ENCODE measurements around the gene UPB1.

The UPB1 gene

DNA sequence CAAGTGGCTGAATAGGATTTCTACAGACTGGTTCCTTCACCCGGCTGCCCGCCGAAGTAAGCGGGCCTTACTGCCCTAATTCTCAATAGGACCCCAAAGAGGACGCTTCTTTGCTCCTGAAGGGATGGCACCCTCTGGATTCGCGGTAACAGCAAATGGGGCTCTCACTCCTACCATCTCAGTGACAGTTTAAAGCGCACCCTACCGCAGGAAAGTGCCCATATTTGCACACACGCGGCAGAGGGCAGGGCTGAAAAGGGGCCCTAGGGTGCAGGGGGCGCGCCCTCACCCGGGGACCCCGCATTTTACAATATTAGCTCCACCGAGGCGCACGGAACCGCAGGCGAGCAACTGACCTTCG lies 985 bp upstream of the UPB1 start:
- ATAC-seq, result no peak
- Mint-ChIP-seq H3K9me3 (no peaks in the 10 kb centered on the region), H3K4me3 (no peak overlapping the region), H3K27ac (no peak overlapping the region), H3K27me3 (peaks cover 21% of the 10 kb centered on the region), H3K4me1 (no peaks in the 10 kb centered on the region), H3K36me3 (no peaks in the 10 kb centered on the region)

DNA sequence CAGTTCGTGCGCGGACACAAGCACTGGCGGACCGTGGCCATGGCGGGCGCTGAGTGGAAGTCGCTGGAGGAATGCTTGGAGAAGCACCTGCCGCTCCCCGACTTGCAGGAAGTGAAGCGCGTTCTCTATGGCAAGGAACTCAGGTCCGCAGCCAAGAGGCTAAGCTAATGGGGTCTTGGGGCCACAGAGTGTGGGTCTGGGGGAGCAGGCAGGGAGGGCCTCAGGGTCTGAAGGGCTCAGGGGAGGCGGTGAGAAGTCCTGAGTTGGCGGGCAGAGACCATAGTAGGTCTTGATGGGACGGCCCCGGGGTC lies 188 bp downstream of the UPB1 start:
- no peak overlapping the region for H3K27ac Mint-ChIP-seq
- H3K27me3 Mint-ChIP-seq, result peaks cover 21% of the 10 kb centered on the region
- no peak for ATAC-seq
- no peaks in the 10 kb centered on the region for H3K36me3 Mint-ChIP-seq
- no peak overlapping the region for H3K4me3 Mint-ChIP-seq
- H3K9me3 Mint-ChIP-seq, result no peaks in the 10 kb centered on the region
- no peaks in the 10 kb centered on the region for H3K4me1 Mint-ChIP-seq

DNA sequence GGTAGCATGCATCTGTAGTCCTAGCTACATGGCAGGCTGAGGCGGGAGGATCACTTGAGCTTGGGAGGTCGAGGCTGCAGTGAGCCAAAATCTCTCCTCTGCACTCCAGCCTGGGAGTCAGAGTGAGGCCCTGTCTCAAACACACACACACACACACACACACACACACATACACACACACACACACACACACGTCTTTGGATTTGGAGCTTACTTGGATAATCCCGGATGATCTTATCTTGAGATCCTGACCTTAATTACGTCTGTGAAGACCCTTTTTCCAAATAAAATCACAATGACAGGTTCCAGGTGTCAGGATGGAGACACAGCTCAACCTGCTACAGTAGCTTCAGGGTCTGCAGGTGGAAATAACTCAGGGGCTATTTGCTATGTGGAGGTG lies 1.1 kb downstream of the UPB1 start:
- no peaks in the 10 kb centered on the region for H3K4me1 Mint-ChIP-seq
- peaks cover 21% of the 10 kb centered on the region for H3K27me3 Mint-ChIP-seq
- no peak for ATAC-seq
- no peak overlapping the region for H3K27ac Mint-ChIP-seq
- no peak overlapping the region for H3K4me3 Mint-ChIP-seq
- no peaks in the 10 kb centered on the region for H3K9me3 Mint-ChIP-seq
- H3K36me3 Mint-ChIP-seq, result no peaks in the 10 kb centered on the region

DNA sequence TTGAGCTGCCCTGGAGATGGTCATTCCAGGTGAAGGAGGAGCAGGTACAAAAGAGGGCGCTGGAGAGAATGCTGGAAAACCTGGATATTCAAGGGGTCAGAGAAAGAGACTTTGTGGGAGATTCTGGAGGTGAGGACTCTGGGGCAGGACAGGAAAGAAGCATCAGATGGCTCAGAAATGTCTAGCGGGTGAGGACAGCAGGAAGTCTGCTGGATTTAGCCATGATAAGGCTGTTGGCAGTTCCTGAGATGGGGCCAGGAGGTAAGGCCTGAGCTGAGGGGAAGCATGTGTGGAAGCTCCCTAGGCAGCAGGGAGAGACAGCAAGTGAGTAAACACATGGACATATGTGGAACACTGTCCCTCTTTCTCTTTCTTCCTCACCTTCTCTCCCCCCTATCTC lies 1.5 kb downstream of the UPB1 start:
- Mint-ChIP-seq H3K9me3 (no peaks in the 10 kb centered on the region), H3K27ac (no peak overlapping the region), H3K36me3 (no peaks in the 10 kb centered on the region)

DNA sequence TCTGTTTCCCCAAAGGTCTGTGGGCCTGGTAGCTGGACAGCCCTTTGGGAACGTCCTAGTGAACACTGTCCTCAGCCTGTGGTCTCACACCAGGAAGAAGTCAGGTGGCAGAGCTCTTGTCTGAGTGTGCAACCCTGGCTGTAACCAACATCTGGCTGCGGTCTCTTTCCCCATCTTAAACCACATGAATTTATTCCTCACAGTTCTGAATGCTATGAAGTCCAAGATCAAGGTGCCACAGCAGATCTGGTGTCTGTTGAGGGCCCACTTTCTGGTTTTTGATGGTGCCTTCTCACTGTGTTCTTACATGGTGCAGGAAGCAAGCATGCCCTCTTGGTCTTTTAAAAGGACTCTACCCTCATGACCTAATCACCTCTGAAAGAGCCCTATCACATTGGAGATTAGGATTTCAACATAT lies 2.7 kb downstream of the UPB1 start:
- Mint-ChIP-seq H3K27ac (no peak overlapping the region), H3K27me3 (peaks cover 10% of the 10 kb centered on the region), H3K9me3 (no peaks in the 10 kb centered on the region), H3K36me3 (no peaks in the 10 kb centered on the region), H3K4me3 (no peak overlapping the region), H3K4me1 (peaks cover 8% of the 10 kb centered on the region)
- ATAC-seq, result no peak

More for the DNA sequence above, 1.5 kb downstream of the UPB1 start:
- H3K4me1 Mint-ChIP-seq, result no peaks in the 10 kb centered on the region
- no peak for ATAC-seq
- H3K4me3 Mint-ChIP-seq, result no peak overlapping the region
- peaks cover 21% of the 10 kb centered on the region for H3K27me3 Mint-ChIP-seq

DNA sequence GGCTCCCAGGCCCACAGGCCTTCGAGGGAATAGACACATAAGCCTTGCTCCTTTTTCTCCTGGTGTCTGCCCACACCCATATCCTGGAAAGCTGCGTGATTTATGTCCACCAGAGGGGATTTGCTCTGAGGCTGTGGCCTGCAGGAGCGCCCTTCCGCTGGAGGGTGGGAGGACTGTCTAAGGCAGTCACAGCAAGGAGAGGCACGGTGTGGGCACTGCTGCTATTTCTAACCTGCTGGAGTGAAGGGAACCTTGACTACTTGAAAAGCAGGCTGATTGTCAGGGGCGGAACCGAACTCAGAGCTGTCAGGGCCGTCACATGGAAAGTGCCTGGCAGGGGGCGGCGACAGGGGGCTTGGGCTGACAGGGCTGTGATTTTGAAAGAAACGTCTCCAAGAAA lies 3.7 kb downstream of the UPB1 start:
- Mint-ChIP-seq H3K27ac (no peak overlapping the region), H3K4me3 (no peak overlapping the region), H3K36me3 (no peaks in the 10 kb centered on the region), H3K4me1 (peaks cover 18% of the 10 kb centered on the region), H3K9me3 (no peaks in the 10 kb centered on the region), H3K27me3 (peaks cover 10% of the 10 kb centered on the region)
- ATAC-seq, result no peak

DNA sequence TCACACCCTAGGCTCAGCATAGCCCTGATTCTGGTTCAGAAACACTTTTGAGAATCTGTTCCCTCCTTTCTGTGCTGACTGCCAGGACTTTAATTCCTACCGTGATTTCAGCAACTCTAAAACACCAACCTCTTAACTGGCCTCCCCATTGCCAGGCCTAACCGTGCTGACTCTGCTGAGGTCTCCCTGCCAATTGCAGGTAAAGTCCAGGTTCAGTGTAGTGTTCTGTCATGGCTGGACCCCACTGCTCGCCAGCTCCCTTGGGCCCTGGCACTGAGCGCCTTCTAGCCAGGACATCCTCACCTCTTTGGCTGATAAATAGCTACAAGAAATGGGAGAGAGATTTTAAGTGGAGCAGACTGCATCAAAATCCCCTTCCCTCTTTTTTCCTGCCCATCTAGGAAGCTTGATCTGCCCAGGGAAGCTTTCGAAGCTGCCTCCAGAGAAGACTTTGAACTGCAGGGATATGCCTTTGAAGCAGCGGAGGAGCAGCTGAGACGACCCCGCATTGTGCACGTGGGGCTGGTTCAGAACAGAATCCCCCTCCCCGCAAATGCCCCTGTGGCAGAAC lies 4.7 kb downstream of the UPB1 start:
- ATAC-seq, result no peak
- H3K4me3 Mint-ChIP-seq, result no peak overlapping the region
- peaks cover 8% of the 10 kb centered on the region for H3K27me3 Mint-ChIP-seq
- H3K9me3 Mint-ChIP-seq, result no peaks in the 10 kb centered on the region
- peak overlapping the region; percentile 5 for H3K27ac Mint-ChIP-seq
- no peaks in the 10 kb centered on the region for H3K36me3 Mint-ChIP-seq
- H3K4me1 Mint-ChIP-seq, result peaks cover 19% of the 10 kb centered on the region

DNA sequence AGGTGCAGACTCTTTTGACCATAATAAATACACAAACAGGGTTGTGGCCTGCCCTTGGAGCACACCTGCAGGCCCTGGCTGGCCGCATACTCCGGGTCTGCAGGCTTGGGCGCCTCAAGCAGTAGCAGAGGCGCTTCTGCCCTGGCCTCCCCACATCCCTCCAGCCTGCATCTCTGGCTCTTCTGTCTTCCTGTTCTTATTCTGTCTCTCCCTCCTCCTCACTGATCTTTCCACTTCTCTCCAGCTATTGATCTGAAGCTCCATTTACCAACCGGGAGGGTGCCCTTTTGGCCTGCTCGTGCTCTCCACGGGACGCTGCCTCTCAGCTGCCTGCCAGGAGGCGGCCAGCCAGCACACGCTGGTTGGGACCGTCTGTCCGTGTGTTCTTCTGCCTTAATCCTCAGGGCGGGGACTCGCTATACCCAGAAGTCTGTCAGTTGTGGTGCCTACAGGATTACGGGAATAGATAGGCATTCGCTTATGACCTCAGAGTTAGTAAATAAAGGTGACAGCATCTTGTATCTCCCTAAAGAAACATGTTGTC lies 5.2 kb downstream of the UPB1 start:
- H3K4me1 Mint-ChIP-seq, result peaks cover 19% of the 10 kb centered on the region
- no peak for ATAC-seq
- peaks cover 2% of the 10 kb centered on the region for H3K27me3 Mint-ChIP-seq
- H3K9me3 Mint-ChIP-seq, result no peaks in the 10 kb centered on the region
- no peak overlapping the region for H3K4me3 Mint-ChIP-seq
- H3K36me3 Mint-ChIP-seq, result no peaks in the 10 kb centered on the region
- peak overlapping the region; percentile 5 for H3K27ac Mint-ChIP-seq

DNA sequence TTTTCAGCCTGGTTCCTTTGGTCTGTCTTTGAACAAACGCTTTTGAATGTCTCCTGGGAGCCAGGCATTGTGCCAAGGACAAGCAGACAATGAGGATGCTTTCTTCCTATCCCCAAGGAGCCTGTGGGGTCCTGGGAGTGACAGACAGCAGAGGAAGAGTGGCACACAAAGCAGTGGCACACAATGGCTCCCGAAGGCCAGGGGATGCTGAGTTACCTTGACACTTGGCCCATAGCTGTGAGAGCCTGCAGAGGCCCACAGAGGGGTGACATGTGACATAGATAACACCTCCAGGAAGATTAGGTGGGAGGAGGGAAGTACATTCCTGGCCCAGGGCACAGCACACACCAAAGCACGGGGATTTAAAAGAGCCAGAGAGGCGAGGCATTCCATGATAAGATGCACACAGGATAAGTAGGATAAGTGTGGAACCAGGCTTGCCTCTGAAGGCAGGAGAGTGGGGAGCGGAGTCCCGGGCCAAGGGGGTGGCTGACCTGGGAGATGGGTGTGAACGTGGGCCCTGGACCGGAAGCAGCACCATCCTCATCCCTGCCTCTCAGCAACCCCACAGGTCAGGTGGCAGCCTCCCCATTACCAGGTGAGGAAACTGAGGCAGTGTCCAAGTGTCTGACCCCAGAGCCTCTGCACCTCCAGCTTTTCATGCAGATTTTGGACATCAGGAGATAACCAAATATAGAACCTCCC lies 6.3 kb downstream of the UPB1 start:
- peaks cover 23% of the 10 kb centered on the region for H3K4me1 Mint-ChIP-seq
- no peak overlapping the region for H3K27ac Mint-ChIP-seq
- no peak overlapping the region for H3K4me3 Mint-ChIP-seq
- no peaks in the 10 kb centered on the region for H3K9me3 Mint-ChIP-seq
- H3K27me3 Mint-ChIP-seq, result no peaks in the 10 kb centered on the region
- no peaks in the 10 kb centered on the region for H3K36me3 Mint-ChIP-seq
- no peak for ATAC-seq

DNA sequence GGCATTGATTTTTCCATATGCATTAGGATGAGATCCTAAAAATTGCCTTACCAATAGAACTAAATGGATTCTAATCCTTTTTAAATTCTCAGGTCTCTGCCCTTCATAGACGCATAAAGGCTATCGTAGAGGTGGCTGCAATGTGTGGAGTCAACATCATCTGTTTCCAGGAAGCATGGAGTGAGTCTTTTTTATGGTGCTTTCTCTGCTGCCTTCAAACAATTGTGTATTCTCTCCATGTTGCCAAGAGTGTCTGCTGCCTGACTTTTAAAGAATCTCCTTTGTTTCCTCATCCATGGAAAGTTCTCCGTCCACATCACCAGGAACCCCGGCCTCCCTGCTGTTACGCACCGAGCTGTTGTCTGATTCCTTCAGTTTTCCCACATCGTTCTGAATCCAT lies 6.9 kb downstream of the UPB1 start:
- Mint-ChIP-seq H3K27ac (peak overlapping the region; percentile 1), H3K4me1 (peaks cover 28% of the 10 kb centered on the region), H3K9me3 (no peaks in the 10 kb centered on the region), H3K36me3 (no peaks in the 10 kb centered on the region), H3K27me3 (no peaks in the 10 kb centered on the region), H3K4me3 (no peak overlapping the region)
- no peak for ATAC-seq

DNA sequence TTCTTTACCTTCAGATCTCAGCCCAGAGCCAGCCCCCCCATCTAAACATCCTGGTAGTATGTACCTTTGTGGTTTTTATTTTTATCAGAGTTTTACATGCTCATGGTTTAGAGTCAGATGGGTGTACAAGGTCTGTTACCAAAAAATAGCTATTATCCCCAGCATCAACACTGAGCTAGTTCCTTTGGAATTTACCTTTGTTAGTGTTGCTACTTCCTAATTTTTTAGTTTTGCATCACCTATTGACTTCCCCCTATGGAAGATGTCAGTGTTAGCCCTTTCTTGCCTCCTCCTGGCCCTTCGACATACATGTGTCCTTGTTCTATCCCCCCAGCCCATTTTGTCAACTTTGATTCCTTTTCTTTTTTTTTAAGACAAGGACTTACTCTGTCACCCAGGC lies 7.4 kb downstream of the UPB1 start:
- no peaks in the 10 kb centered on the region for H3K27me3 Mint-ChIP-seq

DNA sequence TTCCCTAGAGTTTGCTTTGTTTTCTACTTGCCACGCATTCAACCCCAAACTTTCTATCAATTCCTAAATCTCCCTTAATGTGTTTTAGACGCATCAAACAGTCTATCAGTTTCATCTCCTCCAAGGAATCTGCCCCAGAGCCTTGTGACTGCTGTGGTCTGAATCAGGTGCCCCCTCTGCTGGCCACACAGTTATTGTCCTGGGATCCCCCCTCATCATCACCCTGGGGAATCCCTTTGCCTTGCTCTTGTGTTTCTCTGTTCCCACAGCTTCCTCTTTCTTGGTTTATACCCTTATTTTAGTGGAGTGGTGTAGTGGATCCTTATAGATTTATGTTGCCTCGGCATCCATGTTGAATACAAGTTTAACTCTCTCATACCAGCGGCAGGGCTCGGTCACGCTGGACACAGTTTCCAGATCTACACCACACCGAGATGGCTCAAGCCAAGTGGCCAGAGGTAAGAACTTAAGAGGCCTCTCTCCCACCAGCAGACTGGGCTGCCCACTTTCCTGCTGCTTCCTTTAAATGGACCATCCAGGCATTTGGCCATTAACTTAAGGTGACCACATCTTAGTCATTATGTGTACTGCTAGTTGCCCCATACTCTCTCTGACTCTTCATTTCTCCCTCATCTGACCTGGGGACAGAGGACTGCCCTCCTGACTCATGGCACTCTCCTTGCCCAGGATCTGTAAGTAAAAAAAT lies 8.2 kb downstream of the UPB1 start:
- H3K4me3 Mint-ChIP-seq, result peak overlapping the region; percentile 6
- H3K9me3 Mint-ChIP-seq, result no peaks in the 10 kb centered on the region
- no peaks in the 10 kb centered on the region for H3K27me3 Mint-ChIP-seq
- ATAC-seq, result peak; percentile 91
- H3K36me3 Mint-ChIP-seq, result no peaks in the 10 kb centered on the region
- peaks cover 41% of the 10 kb centered on the region for H3K4me1 Mint-ChIP-seq
- peak overlapping the region; percentile 1 for H3K27ac Mint-ChIP-seq

More for the DNA sequence above, 7.4 kb downstream of the UPB1 start:
- no peak overlapping the region for H3K4me3 Mint-ChIP-seq
- no peak for ATAC-seq
- H3K27ac Mint-ChIP-seq, result peak overlapping the region; percentile 1
- peaks cover 33% of the 10 kb centered on the region for H3K4me1 Mint-ChIP-seq
- H3K36me3 Mint-ChIP-seq, result no peaks in the 10 kb centered on the region
- H3K9me3 Mint-ChIP-seq, result no peaks in the 10 kb centered on the region

DNA sequence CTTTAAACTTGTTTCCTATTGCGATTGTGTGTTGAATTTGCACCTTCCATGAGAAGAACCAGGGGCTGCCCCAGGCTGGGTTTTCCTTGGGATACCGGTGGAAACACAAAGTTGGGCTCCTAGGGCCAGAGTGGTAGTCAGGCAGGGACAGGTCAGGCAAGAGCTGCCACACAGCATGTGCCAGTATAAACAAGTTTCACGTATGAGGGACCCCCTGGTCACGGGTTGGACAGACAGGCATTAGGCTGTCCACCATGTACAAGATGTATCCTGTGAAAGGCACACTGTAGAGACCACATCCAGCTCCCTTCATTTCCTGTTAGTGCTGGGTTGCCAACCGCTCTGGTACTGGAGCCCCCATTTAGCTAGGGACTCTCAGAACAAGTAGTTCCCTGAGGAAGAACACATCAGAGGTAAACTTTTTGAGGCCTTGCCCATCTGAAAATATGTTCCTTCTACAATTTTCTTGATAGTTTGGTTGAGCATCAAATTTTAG lies 8.8 kb downstream of the UPB1 start:
- Mint-ChIP-seq H3K4me3 (peak overlapping the region; percentile 6), H3K27me3 (no peaks in the 10 kb centered on the region), H3K36me3 (no peaks in the 10 kb centered on the region), H3K9me3 (no peaks in the 10 kb centered on the region), H3K27ac (peak overlapping the region; percentile 1), H3K4me1 (peaks cover 45% of the 10 kb centered on the region)
- no peak for ATAC-seq

DNA sequence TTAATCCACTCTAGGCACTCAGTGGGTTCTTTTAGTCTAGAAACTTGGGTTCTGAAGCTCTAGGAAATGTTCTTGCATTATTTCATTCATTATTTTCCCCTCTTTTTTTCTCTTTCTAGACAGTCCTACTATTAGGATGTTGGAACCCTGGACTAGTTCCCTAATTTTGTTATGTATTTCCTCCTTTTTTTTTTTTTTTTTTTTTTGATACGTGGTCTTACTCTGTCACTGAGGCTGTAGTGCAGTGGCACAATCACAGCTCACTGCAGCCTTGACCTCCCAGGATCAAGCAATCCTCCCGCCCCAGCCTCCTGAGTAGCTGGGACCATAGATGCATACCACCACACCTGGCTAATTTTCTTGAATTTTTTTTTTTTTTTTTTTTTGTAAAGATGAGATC lies 9.4 kb downstream of the UPB1 start:
- Mint-ChIP-seq H3K9me3 (no peaks in the 10 kb centered on the region), H3K27ac (no peak overlapping the region), H3K27me3 (no peaks in the 10 kb centered on the region), H3K4me1 (peaks cover 48% of the 10 kb centered on the region), H3K4me3 (no peak overlapping the region), H3K36me3 (no peaks in the 10 kb centered on the region)
- no peak for ATAC-seq

DNA sequence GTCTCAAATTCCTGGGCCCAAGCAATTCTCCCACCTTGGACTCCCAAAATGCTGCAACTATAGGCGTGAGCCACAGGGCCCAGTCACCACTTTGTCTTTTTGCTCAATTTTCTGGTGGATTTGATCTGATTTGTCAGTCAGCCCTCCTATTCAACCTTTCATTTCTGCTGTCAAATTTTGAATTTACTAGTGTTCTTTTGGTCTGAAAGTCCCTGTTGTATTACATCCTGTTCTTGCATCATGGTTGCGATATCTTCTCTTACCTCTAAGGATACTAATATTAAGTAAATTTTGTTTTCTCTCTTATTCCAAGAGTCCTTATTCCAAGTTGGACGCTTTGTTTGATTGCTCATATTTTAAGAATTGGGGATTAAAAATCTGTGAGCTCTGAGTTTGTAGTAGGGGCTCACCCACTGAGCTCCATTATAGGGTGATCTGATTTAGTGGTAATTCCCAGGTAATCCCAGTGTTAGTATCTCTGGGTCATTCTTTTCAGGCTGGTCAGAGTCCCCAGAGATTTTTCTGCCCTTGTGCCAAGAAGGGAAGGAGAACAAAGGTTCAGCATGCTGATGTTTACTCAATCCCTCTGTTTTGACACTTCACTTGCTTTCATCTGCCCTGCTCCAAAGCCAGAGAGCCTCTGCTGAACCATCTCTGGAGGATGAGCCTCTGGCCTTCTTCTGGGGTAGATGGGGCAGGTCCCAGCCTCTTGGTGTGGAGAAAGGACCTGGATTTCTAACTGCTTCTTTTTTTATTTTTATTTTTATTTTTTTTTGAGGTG lies 10.0 kb downstream of the UPB1 start:
- no peaks in the 10 kb centered on the region for H3K36me3 Mint-ChIP-seq
- H3K4me3 Mint-ChIP-seq, result no peak overlapping the region
- no peak overlapping the region for H3K27ac Mint-ChIP-seq
- H3K27me3 Mint-ChIP-seq, result no peaks in the 10 kb centered on the region
- no peaks in the 10 kb centered on the region for H3K9me3 Mint-ChIP-seq
- peaks cover 53% of the 10 kb centered on the region for H3K4me1 Mint-ChIP-seq
- no peak for ATAC-seq
